AG04450 (cell line): ENCODE results near the gene HECTD3. TPM values are rescaled to one million over a fixed set of nuclear protein-coding genes. Genes with fewer than 3 reads are reported as not detected.

ENCODE experiments used
- CTCF ChIA-PET: fragments of 300-600, 350-600 bp; formaldehyde crosslinking; extraction: SDS; loops from one replicate; lab custom pipeline; 2022; ENCODE audit warnings: antibody characterized with exemption, inconsistent platforms; lab: Charles Lee
- POLR2A ChIA-PET: fragments of 350-600 bp; formaldehyde crosslinking; extraction: SDS; loops from one replicate; lab custom pipeline; 2021; ENCODE audit warnings: antibody characterized with exemption, inconsistent platforms; lab: Yijun Ruan, JAX
- DNase-seq: peaks from one replicate; pipeline ENCODE4 v3.0.0-alpha.2; 2011; ENCODE audit warnings: low read depth, low spot score
- H3K27ac ChIP-seq: one replicate; pipeline ENCODE4 v1.5.1; 2012; ENCODE audit warnings: low read depth, low read length, control low read depth
- H3K27me3 ChIP-seq: one replicate; pipeline ENCODE4 v1.6.0; 2012; ENCODE audit warnings: low read length; ENCODE audit not compliant: control insufficient read depth, insufficient read depth
- H3K4me3 ChIP-seq: 2 replicates; pipeline ENCODE4 v1.5.1; 2011; ENCODE audit warnings: mild to moderate bottlenecking, low read depth, low read length, control low read depth
- H3K9me3 ChIP-seq: 2 replicates; pipeline ENCODE4 v1.5.1; 2012; ENCODE audit warnings: low read length; ENCODE audit not compliant: control insufficient read depth, insufficient read depth
- CTCF ChIP-seq: IDR thresholded peaks from 2 replicates; pipeline ENCODE4 v1.5.1; 2011; ENCODE audit warnings: low read depth, low read length, control low read depth, inconsistent platforms
- polyA plus RNA-seq: library from polyadenylated mRNA; depleted of rRNA; stranded (reverse); fragments of >200 nt; gene quantifications from 2 replicates; pipeline ENCODE4 v1.2.3, GENCODE V29; 2011

HECTD3 gene
- polyA plus RNA-seq, 1 experiment: 52.0 TPM

GRCh38 chr1:45047032-45047431 is 35.9 kb upstream of the HECTD3 start:
- Histone ChIP-seq H3K4me3 (no peak overlapping the region), H3K9me3 (no peaks in the 10 kb centered on the region), H3K27ac (no peak overlapping the region), H3K27me3 (peaks cover 7% of the 10 kb centered on the region)
- POLR2A ChIA-PET: no interaction called here
- TF ChIP-seq CTCF: no peak
- CTCF ChIA-PET: no interaction called here
- no peak for DNase-seq

DNA sequence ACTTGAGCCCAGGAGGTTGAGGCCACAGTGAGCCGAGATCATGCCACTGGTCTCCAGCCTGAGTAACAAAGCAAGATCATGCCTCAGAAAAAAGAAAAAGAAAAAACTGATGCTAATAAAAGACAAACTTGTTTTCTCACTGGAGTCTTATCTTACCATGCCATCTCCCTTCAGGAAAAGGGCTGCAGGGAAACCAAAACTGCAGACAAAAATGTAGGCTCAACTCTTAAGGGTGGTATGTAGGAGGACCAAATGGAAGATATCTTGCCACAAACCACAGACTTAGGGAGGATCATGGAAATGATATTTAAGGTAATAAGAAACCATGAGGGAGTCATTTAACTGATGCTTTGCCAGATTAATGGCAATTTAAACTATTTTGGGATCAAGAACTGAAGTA is 33.8 kb upstream of the HECTD3 start:
- H3K4me3 ChIP-seq: no peak overlapping the region
- H3K9me3 ChIP-seq: no peaks in the 10 kb centered on the region
- H3K27ac ChIP-seq: no peak overlapping the region
- POLR2A ChIA-PET: no interaction called here
- H3K27me3 ChIP-seq: peaks cover 7% of the 10 kb centered on the region
- no peak for DNase-seq
- CTCF ChIA-PET: no interaction called here
- TF ChIP-seq CTCF: no peak

DNA sequence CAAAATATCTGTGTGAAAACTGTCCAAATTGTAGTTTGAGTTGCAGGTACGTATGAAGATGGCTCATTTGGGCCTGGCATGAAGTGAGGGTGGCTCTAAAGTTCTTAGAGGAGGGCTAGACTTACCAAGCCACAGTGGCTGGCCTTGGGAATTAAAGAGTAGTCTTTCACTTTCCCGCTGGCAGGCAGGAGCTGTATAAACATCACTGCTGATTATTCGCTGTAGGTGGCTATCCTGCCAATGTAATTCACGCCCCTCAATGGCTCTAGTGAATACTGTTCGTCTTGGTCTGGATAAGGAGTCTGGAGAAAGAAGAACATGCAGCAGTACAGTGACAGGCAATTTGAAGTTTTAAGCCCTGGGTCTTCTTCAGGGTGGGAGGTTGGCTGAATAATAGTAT is 32.0 kb upstream of the HECTD3 start:
- TF ChIP-seq CTCF: no peak
- Histone ChIP-seq H3K4me3 (no peak overlapping the region), H3K9me3 (no peaks in the 10 kb centered on the region), H3K27me3 (peaks cover 7% of the 10 kb centered on the region), H3K27ac (no peak overlapping the region)
- no peak for DNase-seq
- ChIA-PET POLR2A (no interaction called here), CTCF (no interaction called here)

DNA sequence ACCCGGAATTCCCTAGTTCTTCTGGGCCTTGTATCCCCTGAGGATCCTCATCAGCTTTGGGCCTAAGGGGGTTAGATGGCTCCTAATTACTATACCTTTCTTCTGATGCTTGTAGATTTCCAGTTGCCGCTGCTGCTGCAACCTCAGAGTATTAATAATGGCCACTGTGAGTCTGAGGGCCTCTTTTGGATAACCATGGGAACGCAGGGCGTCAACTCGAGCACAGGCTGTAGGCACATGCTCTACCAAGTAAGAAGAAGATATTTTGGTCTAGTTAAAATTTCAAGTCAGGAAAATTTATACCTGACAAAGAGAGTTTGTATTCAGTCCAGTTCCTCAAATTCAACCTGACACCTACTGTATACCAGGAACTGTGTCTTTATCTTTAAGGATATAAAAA is 29.2 kb upstream of the HECTD3 start:
- TF ChIP-seq CTCF: no peak
- Histone ChIP-seq H3K4me3 (no peak overlapping the region), H3K9me3 (no peaks in the 10 kb centered on the region), H3K27me3 (peaks cover under 1% of the 10 kb centered on the region), H3K27ac (no peak overlapping the region)
- CTCF ChIA-PET: interaction anchor here (0.8 to 1.5 kb wide), 2 partner anchors 22 to 26 kb away, joined by 3 to 4 read pairs; no protein-coding TSS in a partner anchor
- no peak for DNase-seq
- POLR2A ChIA-PET: no interaction called here

GRCh38 chr1:45038661-45039364 is 27.7 kb upstream of the HECTD3 start:
- no peak for DNase-seq
- Histone ChIP-seq H3K27ac (no peak overlapping the region), H3K9me3 (no peaks in the 10 kb centered on the region), H3K4me3 (no peak overlapping the region), H3K27me3 (peaks cover 2% of the 10 kb centered on the region)
- ChIA-PET CTCF (interaction anchor here (1.5 kb wide), 1 partner anchor 24 kb away, joined by 3 read pairs; no protein-coding TSS in a partner anchor), POLR2A (no interaction called here)
- no peak for TF ChIP-seq CTCF
